Keratinocyte (primary cell): ENCODE data around the gene OARD1.

ENCODE experiments used
- EZH2 ChIP-seq: IDR thresholded peaks from one replicate; pipeline ENCODE4 v1.6.1; 2012; ENCODE audit warnings: inconsistent platforms, mild to moderate bottlenecking, low read length, moderate library complexity
- TF ChIP-seq, protein P1 (sequence below), 3 experiments: IDR thresholded peaks in 1 of 3; conservative IDR thresholded peaks in 1 of 3; optimal IDR thresholded peaks in 1 of 3; 2 replicates in 2 of 3; 3 replicates in 1 of 3; pipeline versions ENCODE3 to v1.5.1; 2011; ENCODE audit warnings: low read length in 3 of 3, mild to moderate bottlenecking in 3 of 3, moderate library complexity in 2 of 3, control low read depth in 1 of 3, inconsistent platforms in 1 of 3; ENCODE audit not compliant: insufficient read depth in 2 of 3; ENCODE audit errors: extremely low read depth in 1 of 3

GRCh38 chr6:41046084-41046483, 26.1 kb downstream of the OARD1 start:
- TF ChIP-seq, protein P1, sequence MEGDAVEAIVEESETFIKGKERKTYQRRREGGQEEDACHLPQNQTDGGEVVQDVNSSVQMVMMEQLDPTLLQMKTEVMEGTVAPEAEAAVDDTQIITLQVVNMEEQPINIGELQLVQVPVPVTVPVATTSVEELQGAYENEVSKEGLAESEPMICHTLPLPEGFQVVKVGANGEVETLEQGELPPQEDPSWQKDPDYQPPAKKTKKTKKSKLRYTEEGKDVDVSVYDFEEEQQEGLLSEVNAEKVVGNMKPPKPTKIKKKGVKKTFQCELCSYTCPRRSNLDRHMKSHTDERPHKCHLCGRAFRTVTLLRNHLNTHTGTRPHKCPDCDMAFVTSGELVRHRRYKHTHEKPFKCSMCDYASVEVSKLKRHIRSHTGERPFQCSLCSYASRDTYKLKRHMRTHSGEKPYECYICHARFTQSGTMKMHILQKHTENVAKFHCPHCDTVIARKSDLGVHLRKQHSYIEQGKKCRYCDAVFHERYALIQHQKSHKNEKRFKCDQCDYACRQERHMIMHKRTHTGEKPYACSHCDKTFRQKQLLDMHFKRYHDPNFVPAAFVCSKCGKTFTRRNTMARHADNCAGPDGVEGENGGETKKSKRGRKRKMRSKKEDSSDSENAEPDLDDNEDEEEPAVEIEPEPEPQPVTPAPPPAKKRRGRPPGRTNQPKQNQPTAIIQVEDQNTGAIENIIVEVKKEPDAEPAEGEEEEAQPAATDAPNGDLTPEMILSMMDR (optimal IDR thresholded peaks at IDR 0.05 in 1 of 3, IDR thresholded peaks at IDR 0.05 in 1 of 3, conservative IDR thresholded peaks at IDR 0.05 in 1 of 3; ENCODE audit: extremely low read depth in 1 of 3, insufficient read depth in 2 of 3, low read length in 3 of 3): no peak
- TF ChIP-seq EZH2: no peak
